GM12878 (cell line): Measurements from ENCODE around the gene A1BG. TPM values are rescaled to one million over a fixed set of nuclear protein-coding genes. Genes with fewer than 3 reads are reported as not detected.
A peak's percentile ranks its signal among the peaks of the same experiment; 100 is the strongest.

Experiments used
- E4F1 ChIP-seq: fragments of 450-650 bp; IDR thresholded peaks from 2 replicates; pipeline ENCODE4 v1.6.1; 2018; ENCODE audit warnings: borderline replicate concordance, mild to moderate bottlenecking; ENCODE audit not compliant: partially characterized antibody
- FOXK2 ChIP-seq: fragments of 450-650 bp; IDR thresholded peaks from 2 replicates; pipeline ENCODE4 v1.6.1; 2017; ENCODE audit warnings: mild to moderate bottlenecking, moderate library complexity
- IKZF1 ChIP-seq: fragments of 450-650 bp; conservative IDR thresholded peaks from 2 replicates; pipeline ENCODE4 v1.6.1; 2017; ENCODE audit warnings: antibody characterized with exemption, mild to moderate bottlenecking
- IRF5 ChIP-seq: fragments of 450-650 bp; IDR thresholded peaks from 2 replicates; pipeline ENCODE4 v1.6.1; 2017; ENCODE audit warnings: borderline replicate concordance
- KLF5 ChIP-seq: fragments of 450-650 bp; IDR thresholded peaks from 2 replicates; pipeline ENCODE4 v1.6.1; 2014; ENCODE audit warnings: mild to moderate bottlenecking; ENCODE audit not compliant: partially characterized antibody
- RELB ChIP-seq: fragments of 450-650 bp; IDR thresholded peaks from 2 replicates; pipeline ENCODE4 v1.6.1; 2017; ENCODE audit warnings: low read depth, mild to moderate bottlenecking, moderate library complexity
- REST ChIP-seq: IDR thresholded peaks from 2 replicates; pipeline ENCODE4 v1.6.1; 2012; ENCODE audit warnings: mild to moderate bottlenecking, low read depth, low read length
- SMAD1 ChIP-seq: fragments of 450-650 bp; IDR thresholded peaks from 2 replicates; pipeline ENCODE4 v1.6.1; 2018; ENCODE audit warnings: mild to moderate bottlenecking, low read depth; ENCODE audit not compliant: partially characterized antibody
- TCF12 ChIP-seq: IDR thresholded peaks from 2 replicates; pipeline ENCODE4 v1.6.1; 2011; ENCODE audit warnings: low read depth, mild to moderate bottlenecking, low read length
- ZNF207 ChIP-seq: fragments of 450-650 bp; IDR thresholded peaks from 2 replicates; pipeline ENCODE4 v1.6.1; 2014; ENCODE audit warnings: antibody characterized with exemption, mild to moderate bottlenecking, borderline replicate concordance
- ZNF622 ChIP-seq: fragments of 450-650 bp; IDR thresholded peaks from 2 replicates; pipeline ENCODE4 v1.6.1; 2017; ENCODE audit warnings: mild to moderate bottlenecking, inconsistent platforms
- polyA plus RNA-seq, 11 experiments: library from polyadenylated mRNA; depleted of rRNA in 4 of 11; unstranded in 6 of 11; stranded (reverse) in 5 of 11; fragments of >200 nt; fragmentation: Nextera tagmentation in 4 of 11; fragmentation: Illumina TruSeq in 1 of 11; extraction: Ambion mirVana in 4 of 11; extraction: Trizol in 1 of 11; gene quantifications; 1 replicate in 1 of 11; 2 replicates in 10 of 11; pipeline versions ENCODE4 v1.2.1 to v1.2.3, GENCODE V29; 2011 to 2016; ENCODE audit warnings: inconsistent platforms in 2 of 11, missing spikeins in 2 of 11, low read depth in 1 of 11
- total RNA-seq, 4 experiments: library from RNA; depleted of rRNA in 3 of 4; stranded (reverse); fragments of >200 nt in 3 of 4; fragmentation: Illumina TruSeq in 1 of 4; extraction: Trizol in 1 of 4; gene quantifications; 2 replicates each; pipeline versions ENCODE4 v1.2.1 to v1.2.3, GENCODE V29; 2013 to 2021

The A1BG gene
- total and polyA plus RNA-seq, 10 of the 15 experiments (the other 5 are each of a cell fraction or from before 2014, with no cell fraction given) = 0.34 to 29.6 (median 11.8) TPM

- TF ChIP-seq KLF5 (no peak), IKZF1 (no peak), REST (no peak), IRF5 (no peak), ZNF622 (no peak), SMAD1 (no peak), TCF12 (no peak), RELB (0 out of 2 replicates have a peak, but pooled peaks have one; percentile 29), E4F1 (no peak), ZNF207 (no peak; the same call in none of the 2 replicates), FOXK2 (no peak)
Measured at GRCh38 chr19:58387338-58388174, 34.3 kb upstream of the A1BG start (continued).
